ENCODE results near the gene ZNF185. TPM values are rescaled to one million over a fixed set of nuclear protein-coding genes. Genes with fewer than 3 reads are reported as not detected.

ZNF185 gene
- total RNA-seq, 1 donor from 2014 or later, result 9.4 TPM

GRCh38 chrX:152945021-152945979, 47.4 kb downstream of the ZNF185 start:
- no peak for DNase-seq (ENCODE audit: extremely low read depth, low read depth, low spot score)

DNA sequence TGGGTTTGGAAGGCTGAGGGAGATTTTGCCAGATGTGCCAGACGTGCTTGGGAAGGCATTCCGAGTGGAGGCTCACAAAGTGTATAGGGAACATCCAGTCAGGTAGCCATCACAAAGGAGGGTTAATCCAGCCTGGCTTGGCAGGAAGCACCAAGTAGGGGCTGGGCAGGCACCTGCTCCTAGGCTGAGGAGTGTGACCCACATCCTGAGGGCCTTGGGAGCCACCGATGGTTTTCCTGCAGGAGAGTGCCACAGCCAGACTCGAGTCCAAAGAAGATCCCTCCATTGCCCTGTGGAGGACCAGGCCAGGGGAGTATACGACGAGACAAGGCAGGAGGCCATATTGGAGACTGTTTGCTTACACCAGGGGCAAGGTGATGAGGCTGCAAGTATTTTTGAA, 48.8 kb downstream of the ZNF185 start:
- DNase-seq (ENCODE audit: extremely low read depth, low read depth, low spot score), result no peak

Other genes starting within 250 kb of the ZNF185 start
- not detected in 2 replicates for gene MAGEA3, start 199.3 kb upstream of the ZNF185 start, total RNA-seq
- not detected in 2 replicates for gene CSAG2, start 188.8 kb upstream of the ZNF185 start, total RNA-seq
- not detected in 2 replicates for gene MAGEA2B, start 183.4 kb upstream of the ZNF185 start, total RNA-seq
- gene CSAG1, start 164.3 kb upstream of the ZNF185 start, total RNA-seq, result not detected in 2 replicates
- gene MAGEA12, start 164.3 kb upstream of the ZNF185 start, total RNA-seq, result not detected in 2 replicates
- not detected in 2 replicates for gene MAGEA2, start 144.2 kb upstream of the ZNF185 start, total RNA-seq
- not detected in 2 replicates for gene CSAG3, start 138.8 kb upstream of the ZNF185 start, total RNA-seq
- gene MAGEA6, start 128.4 kb upstream of the ZNF185 start, total RNA-seq, result not detected in 2 replicates
- gene CETN2, start 67.3 kb upstream of the ZNF185 start, total RNA-seq, result 24.7 and 40.7 TPM in 2 replicates
- 21.5 and 23.4 TPM in 2 replicates for gene NSDHL, start 67.0 kb upstream of the ZNF185 start, total RNA-seq
- not detected in 2 replicates for gene PNMA5, start 96.0 kb downstream of the ZNF185 start, total RNA-seq
- 0.58 TPM in 1 of 2 replicates, not detected in the other for gene PNMA3, start 158.4 kb downstream of the ZNF185 start, total RNA-seq
- gene PNMA6A, start 174.4 kb downstream of the ZNF185 start, total RNA-seq, result 2.1 and 2.5 TPM in 2 replicates

All from glomerular endothelial cell (primary cell).